GM21390 (cell line): ENCODE data around the gene CEBPE.

Source experiments
- ATAC-seq: cut with Tn5 transposase; IDR thresholded peaks from one replicate; pipeline ENCODE4 v1.9.1; 2021; ENCODE audit not compliant: unreplicated experiment

The CEBPE gene

GRCh38 chr14:23104591-23105347, 14.3 kb downstream of the CEBPE start, which contains the start of gene CIROP:
Gene CIROP, minus strand, starts transcription at chr14:23104989. Its CDS starts 69 bp downstream, at chr14:23104920.
- no peak for ATAC-seq

GRCh38 chr14:23104070-23104590, 14.9 kb downstream of the CEBPE start:
- no peak for ATAC-seq

GRCh38 chr14:23103581-23103980, 15.5 kb downstream of the CEBPE start:
- ATAC-seq, result no peak

GRCh38 chr14:23102801-23103200, 16.3 kb downstream of the CEBPE start:
- no peak for ATAC-seq

GRCh38 chr14:23101986-23102625, 16.9 kb downstream of the CEBPE start:
- ATAC-seq, result no peak

GRCh38 chr14:23101213-23101970, 17.7 kb downstream of the CEBPE start:
- ATAC-seq, result no peak

- ATAC-seq, result no peak
Observed at GRCh38 chr14:23099212-23099861, 19.7 kb downstream of the CEBPE start.

GRCh38 chr14:23097786-23098185, 21.3 kb downstream of the CEBPE start:
- ATAC-seq, result no peak

- peak; percentile 84 for ATAC-seq
Observed at GRCh38 chr14:23095196-23096108, 23.6 kb downstream of the CEBPE start, which contains the start of gene C14orf119. Gene C14orf119, plus strand, starts transcription at chr14:23095505. Its CDS starts 2,154 bp downstream, at chr14:23097659.

GRCh38 chr14:23094666-23095195, 24.3 kb downstream of the CEBPE start, which contains the start of gene ACIN1:
Gene ACIN1, minus strand, starts transcription at chr14:23095136. Its CDS starts 24 bp downstream, at chr14:23095112.
- ATAC-seq, result peak; percentile 38

- no peak for ATAC-seq
Observed at GRCh38 chr14:23093991-23094665, 24.9 kb downstream of the CEBPE start.

- ATAC-seq, result no peak
Observed at GRCh38 chr14:23093526-23093925, 25.5 kb downstream of the CEBPE start.

- ATAC-seq, result no peak
Observed at GRCh38 chr14:23093104-23093503, 26.0 kb downstream of the CEBPE start.

- no peak for ATAC-seq
Observed at GRCh38 chr14:23091294-23092225, 27.5 kb downstream of the CEBPE start.

- no peak for ATAC-seq
Observed at GRCh38 chr14:23090254-23090636, 28.8 kb downstream of the CEBPE start.

- ATAC-seq, result no peak
Observed at GRCh38 chr14:23089498-23090253, 29.4 kb downstream of the CEBPE start.

GRCh38 chr14:23086565-23086964, 32.5 kb downstream of the CEBPE start:
- ATAC-seq, result no peak
